ENCODE measurements around the gene HIVEP3. TPM values are rescaled to one million over a fixed set of nuclear protein-coding genes. Genes with fewer than 3 reads are reported as not detected.

HIVEP3 gene
- total RNA-seq, 4 donors from 2014 or later = 3.2 to 11.0 (median 4.2) TPM

- no peak for TF ChIP-seq POLR2A (IDR thresholded peaks at IDR 0.05)
- no peak for TF ChIP-seq CTCF (IDR thresholded peaks at IDR 0.05)
- WGBS, 2 donors = 57 to 67% methylated on average over 5 of the region's 5 CpGs
- intact Hi-C loops (cut with DNase I) = no loop called here
- no peaks in the 10 kb centered on the region for H3K27me3 ChIP-seq
- H3K9me3 ChIP-seq = no peaks in the 10 kb centered on the region
- peak overlapping the region in 2 of 4 donors; percentile 31 to 45 for H3K27ac ChIP-seq
- H3K36me3 ChIP-seq = no peaks in the 10 kb centered on the region
- no peak for DNase-seq
- no peak overlapping the region for H3K4me3 ChIP-seq
- H3K4me1 ChIP-seq = peaks cover 21 to 70% (median 36%) of the 10 kb centered on the region in 3 donors
Observed at GRCh38 chr1:41773144-41773591, 145.6 kb downstream of the HIVEP3 start.

GRCh38 chr1:41769068-41769467 is 149.7 kb downstream of the HIVEP3 start:
- Histone ChIP-seq H3K27ac (peak overlapping the region in 1 of 4 donors; percentile 70), H3K27me3 (no peaks in the 10 kb centered on the region), H3K4me1 (peaks cover 16 to 82% (median 46%) of the 10 kb centered on the region in 3 donors), H3K4me3 (no peak overlapping the region), H3K36me3 (no peaks in the 10 kb centered on the region), H3K9me3 (no peaks in the 10 kb centered on the region)
- TF ChIP-seq CTCF (IDR thresholded peaks at IDR 0.05) (no peak), POLR2A (IDR thresholded peaks at IDR 0.05) (no peak)
- intact Hi-C loops (cut with DNase I) = no loop called here
- WGBS, 2 donors = 83 to 86% methylated on average over 2 of the region's 2 CpGs
- DNase-seq = no peak

- Histone ChIP-seq H3K27ac (peak overlapping the region in 3 of 4 donors; percentile 50 to 70 (median 60)), H3K27me3 (no peaks in the 10 kb centered on the region), H3K4me1 (peaks cover 16 to 80% (median 46%) of the 10 kb centered on the region in 3 donors), H3K36me3 (no peaks in the 10 kb centered on the region), H3K9me3 (no peaks in the 10 kb centered on the region), H3K4me3 (no peak overlapping the region)
- 39 to 59% methylated on average over 2 to 6 of the region's 6 CpGs for WGBS, 2 donors
- no peak for DNase-seq
- intact Hi-C loops (cut with DNase I) = no loop called here
- TF ChIP-seq POLR2A (IDR thresholded peaks at IDR 0.05) (no peak), CTCF (IDR thresholded peaks at IDR 0.05) (no peak)
Observed at GRCh38 chr1:41768583-41768982, 150.1 kb downstream of the HIVEP3 start.

- Histone ChIP-seq H3K27me3 (no peaks in the 10 kb centered on the region), H3K4me3 (no peak overlapping the region), H3K9me3 (no peaks in the 10 kb centered on the region), H3K27ac (peak overlapping the region; percentile 50 to 70 (median 61)), H3K36me3 (no peaks in the 10 kb centered on the region), H3K4me1 (peaks cover 12 to 73% (median 42%) of the 10 kb centered on the region in 3 donors)
- TF ChIP-seq CTCF (IDR thresholded peaks at IDR 0.05) (no peak), POLR2A (IDR thresholded peaks at IDR 0.05) (no peak)
- intact Hi-C loops (cut with DNase I) = no loop called here
- WGBS, 2 donors = 38 to 47% methylated on average over 11 of the region's 11 CpGs
- DNase-seq = no peak
Observed at GRCh38 chr1:41767534-41768525, 150.9 kb downstream of the HIVEP3 start.

- Histone ChIP-seq H3K27me3 (no peaks in the 10 kb centered on the region), H3K27ac (peak overlapping the region in 2 of 4 donors; percentile 62 to 70), H3K36me3 (no peaks in the 10 kb centered on the region), H3K9me3 (no peaks in the 10 kb centered on the region), H3K4me3 (no peak overlapping the region), H3K4me1 (peaks cover 12 to 60% (median 35%) of the 10 kb centered on the region in 3 donors)
- TF ChIP-seq CTCF (IDR thresholded peaks at IDR 0.05) = no peak
- TF ChIP-seq POLR2A (IDR thresholded peaks at IDR 0.05) = no peak
- intact Hi-C loops (cut with DNase I) = no loop called here
- no peak for DNase-seq
- 79 to 100% methylated on average over 2 of the region's 2 CpGs for WGBS, 2 donors
Observed at GRCh38 chr1:41766546-41766945, 152.2 kb downstream of the HIVEP3 start.

Measured in esophagus squamous epithelium (tissue), 5 donors.